Loucy (cell line): Measurements from ENCODE around the gene MMP15.

Experiments used
- CTCF ChIP-seq: fragments of 200-600 bp; sonication (generic); conservative IDR thresholded peaks from 2 replicates; pipeline ENCODE4 v1.5.1; 2014; ENCODE audit warnings: mild to moderate bottlenecking, antibody characterized with exemption, low read length
- EZH2phosphoT487 ChIP-seq: fragments of 200-600 bp; IDR thresholded peaks from 2 replicates; pipeline ENCODE4 v1.6.1; 2018; ENCODE audit warnings: antibody characterized with exemption, mild to moderate bottlenecking, moderate library complexity, borderline replicate concordance

GRCh38 chr16:58046054-58046881 is 20.7 kb downstream of the MMP15 start:
- TF ChIP-seq CTCF (no peak), EZH2phosphoT487 (no peak)
